ENCODE data around the gene UNK.

The UNK gene

DNA sequence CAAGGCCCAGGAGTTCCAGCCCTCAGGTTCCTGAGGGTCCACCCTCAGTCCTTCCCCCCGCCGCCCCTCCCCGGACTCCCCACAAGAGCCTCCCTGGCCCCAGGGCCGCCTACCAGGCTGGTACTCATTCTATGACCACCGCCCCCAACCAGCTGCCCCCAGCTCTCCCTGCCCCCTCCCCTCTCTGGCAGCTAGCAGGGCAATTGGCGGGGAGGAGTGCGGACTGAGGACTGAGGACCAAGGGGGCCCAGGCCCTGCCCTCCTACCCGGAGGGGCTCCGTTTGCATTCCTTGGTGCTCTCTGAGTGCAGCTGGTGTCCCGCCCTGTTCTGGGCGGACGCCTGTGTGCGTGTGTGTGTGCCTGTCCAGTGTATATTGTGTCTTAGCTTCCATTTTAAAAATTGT lies 40.5 kb downstream of the UNK start:
- TF ChIP-seq, protein P1, sequence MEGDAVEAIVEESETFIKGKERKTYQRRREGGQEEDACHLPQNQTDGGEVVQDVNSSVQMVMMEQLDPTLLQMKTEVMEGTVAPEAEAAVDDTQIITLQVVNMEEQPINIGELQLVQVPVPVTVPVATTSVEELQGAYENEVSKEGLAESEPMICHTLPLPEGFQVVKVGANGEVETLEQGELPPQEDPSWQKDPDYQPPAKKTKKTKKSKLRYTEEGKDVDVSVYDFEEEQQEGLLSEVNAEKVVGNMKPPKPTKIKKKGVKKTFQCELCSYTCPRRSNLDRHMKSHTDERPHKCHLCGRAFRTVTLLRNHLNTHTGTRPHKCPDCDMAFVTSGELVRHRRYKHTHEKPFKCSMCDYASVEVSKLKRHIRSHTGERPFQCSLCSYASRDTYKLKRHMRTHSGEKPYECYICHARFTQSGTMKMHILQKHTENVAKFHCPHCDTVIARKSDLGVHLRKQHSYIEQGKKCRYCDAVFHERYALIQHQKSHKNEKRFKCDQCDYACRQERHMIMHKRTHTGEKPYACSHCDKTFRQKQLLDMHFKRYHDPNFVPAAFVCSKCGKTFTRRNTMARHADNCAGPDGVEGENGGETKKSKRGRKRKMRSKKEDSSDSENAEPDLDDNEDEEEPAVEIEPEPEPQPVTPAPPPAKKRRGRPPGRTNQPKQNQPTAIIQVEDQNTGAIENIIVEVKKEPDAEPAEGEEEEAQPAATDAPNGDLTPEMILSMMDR (IDR thresholded peaks at IDR 0.05; ENCODE audit: insufficient read depth, low read depth, low read length, missing control alignments): no peak
- no peak for DNase-seq (ENCODE audit: low read depth)
- H3K4me3 ChIP-seq (ENCODE audit: low read length): no peak overlapping the region

DNA sequence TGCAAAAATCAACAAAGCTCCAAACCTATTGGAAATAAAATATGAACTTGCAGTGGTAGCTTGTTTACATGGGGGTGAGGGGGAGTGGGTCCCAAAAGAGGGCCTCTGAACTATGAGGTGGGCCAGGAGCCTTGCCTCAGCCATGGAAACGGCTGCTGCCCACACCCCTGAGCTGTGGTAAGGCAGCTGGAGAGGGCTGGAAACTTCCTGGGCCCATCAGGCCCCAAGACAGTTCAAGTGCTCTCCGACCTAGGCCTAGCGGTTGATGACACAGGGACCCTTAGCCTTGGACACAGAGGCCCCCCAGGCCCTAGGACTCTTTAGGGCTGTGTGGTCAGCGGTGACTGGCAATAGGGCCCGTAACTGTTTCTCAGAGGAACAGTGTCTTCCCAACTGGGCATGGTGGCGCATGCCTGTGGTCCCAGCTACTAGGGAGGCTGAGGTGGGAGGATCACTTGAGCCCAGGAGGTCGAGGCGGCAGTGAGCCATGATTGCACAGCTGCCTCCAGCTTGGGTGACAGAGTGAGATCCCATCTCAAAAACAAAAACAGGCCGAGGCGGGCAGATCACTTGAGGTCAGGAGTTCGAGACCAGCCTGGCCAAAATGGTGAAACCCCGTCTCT lies 41.3 kb downstream of the UNK start:
- DNase-seq (ENCODE audit: low read depth): no peak
- H3K4me3 ChIP-seq (ENCODE audit: low read length): no peak overlapping the region
- TF ChIP-seq, protein P1 (IDR thresholded peaks at IDR 0.05; ENCODE audit: insufficient read depth, low read depth, low read length, missing control alignments): no peak

DNA sequence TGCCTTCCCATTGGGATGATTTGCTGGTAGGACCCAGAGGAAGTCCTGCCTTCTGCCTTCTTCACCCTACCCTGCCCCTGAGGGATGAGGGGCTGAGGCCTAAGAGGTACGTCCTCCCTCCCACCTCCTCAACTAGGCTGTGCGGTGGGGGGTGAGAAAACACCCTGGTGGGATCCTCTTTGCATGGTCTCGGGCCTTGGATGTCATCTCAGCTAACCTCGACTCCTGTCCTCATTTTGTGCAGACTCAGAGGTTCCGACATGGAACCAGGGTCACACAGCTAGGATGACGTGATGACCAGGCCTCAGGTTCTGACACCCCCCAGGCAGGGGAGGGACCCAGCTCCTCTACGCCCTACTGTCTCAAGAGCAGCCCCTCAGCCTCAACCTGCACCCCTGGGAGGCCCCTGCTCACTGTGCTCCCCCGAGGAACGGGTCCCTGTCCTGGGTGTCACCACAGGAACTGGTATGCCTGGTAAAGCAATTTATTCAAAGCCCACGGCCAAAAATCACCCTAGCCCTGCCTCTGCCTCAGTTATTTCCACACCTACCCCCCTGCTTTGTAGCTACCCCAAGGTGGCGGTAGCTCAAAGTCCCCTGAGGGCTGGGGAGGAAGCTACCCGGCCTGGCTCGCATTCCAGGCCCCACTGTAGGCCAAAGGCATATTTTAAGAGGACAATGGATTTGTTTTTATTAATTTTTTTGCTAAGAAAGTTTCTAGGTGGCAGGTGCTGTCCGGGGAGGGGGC lies 42.1 kb downstream of the UNK start:
- no peak overlapping the region for H3K4me3 ChIP-seq (ENCODE audit: low read length)
- TF ChIP-seq, protein P1 (IDR thresholded peaks at IDR 0.05; ENCODE audit: insufficient read depth, low read depth, low read length, missing control alignments): no peak
- no peak for DNase-seq (ENCODE audit: low read depth)

DNA sequence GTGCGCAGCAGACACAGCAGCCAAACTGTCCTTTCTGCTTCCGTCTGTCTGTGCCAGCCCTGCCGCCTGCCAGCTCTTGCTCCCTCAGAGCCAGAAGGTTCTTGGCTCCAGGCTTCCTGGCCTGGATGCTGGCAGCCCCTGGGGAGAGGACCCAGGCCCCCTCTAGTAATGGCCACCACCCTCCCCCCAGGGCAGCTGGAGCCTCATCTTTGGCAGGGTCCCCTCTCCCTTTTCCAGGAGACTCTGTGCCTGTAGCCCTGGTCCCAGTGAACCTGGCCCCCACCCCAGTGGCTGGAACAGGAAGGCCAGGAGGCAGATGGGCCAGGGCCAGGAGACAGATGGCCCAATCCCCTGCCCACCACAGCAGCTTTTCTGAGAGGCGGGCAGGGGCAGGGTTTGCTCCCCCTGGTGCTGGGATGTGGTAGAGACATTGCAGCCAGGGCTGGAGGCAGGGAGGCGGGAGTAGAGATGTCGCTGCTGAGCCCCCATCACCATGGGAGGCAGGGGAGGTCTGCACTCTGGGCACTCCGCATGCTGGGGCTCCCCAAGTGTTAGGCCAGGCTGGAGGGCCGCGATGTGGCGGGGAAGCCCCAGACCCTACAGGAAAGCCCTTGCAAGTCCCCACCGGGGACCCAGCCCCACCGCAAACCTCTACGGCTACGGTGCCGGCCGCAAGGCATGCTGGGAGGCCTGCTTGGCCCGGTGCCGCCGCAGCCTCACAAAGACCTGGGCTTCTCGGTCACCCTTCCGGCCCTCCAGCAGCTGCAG lies 42.9 kb downstream of the UNK start:
- TF ChIP-seq, protein P1 (IDR thresholded peaks at IDR 0.05; ENCODE audit: insufficient read depth, low read depth, low read length, missing control alignments): peak; percentile 62
- DNase-seq (ENCODE audit: low read depth): peak; percentile 42
- H3K4me3 ChIP-seq (ENCODE audit: low read length): no peak overlapping the region

DNA sequence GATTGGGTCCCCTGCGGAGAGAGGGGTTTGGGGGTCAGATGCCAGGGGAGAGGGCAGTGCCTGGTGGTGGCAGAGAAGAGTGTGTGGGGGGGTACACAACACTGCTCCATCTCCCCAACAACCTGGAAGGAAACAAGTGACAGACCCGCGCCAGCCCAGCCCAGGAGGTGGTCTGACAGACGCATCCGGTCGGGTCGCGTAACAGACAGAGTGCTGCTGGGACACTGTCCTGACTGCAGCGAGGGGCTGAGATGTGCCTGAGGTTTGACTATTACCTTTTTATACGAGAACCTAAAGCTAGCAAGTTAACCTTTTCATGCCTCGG lies 43.4 kb downstream of the UNK start:
- TF ChIP-seq, protein P1 (IDR thresholded peaks at IDR 0.05; ENCODE audit: insufficient read depth, low read depth, low read length, missing control alignments): no peak
- DNase-seq (ENCODE audit: low read depth): no peak

DNA sequence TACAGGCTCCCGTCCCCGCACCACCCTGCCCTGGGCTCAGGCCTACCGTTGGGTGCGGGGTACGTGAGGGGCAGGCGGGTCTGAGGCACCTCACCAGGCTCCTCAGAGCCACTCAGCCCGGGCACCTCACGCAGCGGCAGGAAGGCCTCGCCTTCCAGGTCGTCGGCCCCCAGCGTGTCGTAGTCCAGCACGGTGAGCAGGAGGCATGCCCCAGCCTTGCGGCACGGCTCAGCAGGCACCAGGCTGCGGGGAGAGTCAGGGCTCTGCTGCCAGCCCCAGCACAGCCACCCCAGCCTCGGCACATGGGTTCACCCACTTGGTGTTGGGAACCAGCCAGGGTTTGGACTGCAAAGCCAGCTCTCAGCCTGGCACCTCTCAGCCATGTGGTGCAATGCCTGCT lies 44.1 kb downstream of the UNK start:
- DNase-seq (ENCODE audit: low read depth): no peak
- no peak overlapping the region for H3K4me3 ChIP-seq (ENCODE audit: low read length)
- TF ChIP-seq, protein P1 (IDR thresholded peaks at IDR 0.05; ENCODE audit: insufficient read depth, low read depth, low read length, missing control alignments): no peak

More for the DNA sequence above, 43.4 kb downstream of the UNK start:
- no peak overlapping the region for H3K4me3 ChIP-seq (ENCODE audit: low read length)
